Hepatocyte (in vitro differentiated cells): ENCODE results near the gene NRCAM. TPM values are rescaled to one million over a fixed set of nuclear protein-coding genes. Genes with fewer than 3 reads are reported as not detected.
A peak's percentile ranks its signal among the peaks of the same experiment; 100 is the strongest.

Experiments
- DNase-seq: peaks from one replicate; pipeline ENCODE4 v3.0.0-alpha.2; 2016; ENCODE audit warnings: low spot score
- H2AFZ ChIP-seq: fragments of 200-600 bp; sonication (generic); 2 replicates; pipeline ENCODE4 v1.6.0; 2016; ENCODE audit warnings: antibody characterized with exemption, mild to moderate bottlenecking
- H3K27ac ChIP-seq: fragments of 200-600 bp; sonication (generic); 2 replicates; pipeline ENCODE4 v1.5.1; 2016; ENCODE audit warnings: mild to moderate bottlenecking
- H3K27me3 ChIP-seq: fragments of 200-600 bp; sonication (generic); 2 replicates; pipeline ENCODE4 v1.6.1; 2016
- H3K36me3 ChIP-seq: fragments of 200-600 bp; sonication (generic); replicated peaks from 2 replicates; pipeline ENCODE4 v1.5.1; 2016; ENCODE audit warnings: low read depth; ENCODE audit not compliant: insufficient read depth
- H3K4me1 ChIP-seq: fragments of 200-600 bp; sonication (generic); 2 replicates; pipeline ENCODE4 v1.5.1; 2016; ENCODE audit warnings: mild to moderate bottlenecking, moderate library complexity; ENCODE audit not compliant: insufficient read depth
- H3K4me2 ChIP-seq: fragments of 200-600 bp; sonication (generic); 2 replicates; pipeline ENCODE4 v1.6.0; 2016
- H3K4me3 ChIP-seq: fragments of 200-600 bp; sonication (generic); 2 replicates; pipeline ENCODE4 v1.5.1; 2016; ENCODE audit warnings: mild to moderate bottlenecking
- H3K79me2 ChIP-seq: fragments of 200-600 bp; sonication (generic); 2 replicates; pipeline ENCODE4 v1.6.0; 2017; ENCODE audit warnings: mild to moderate bottlenecking
- H3K9me2 ChIP-seq: fragments of 200-600 bp; sonication (generic); replicated peaks from 2 replicates; pipeline ENCODE4 v1.6.0; 2017; ENCODE audit warnings: mild to moderate bottlenecking; ENCODE audit not compliant: insufficient read depth
- H3K9me3 ChIP-seq: fragments of 200-600 bp; sonication (generic); 2 replicates; pipeline ENCODE4 v1.5.1; 2016; ENCODE audit warnings: low read depth, mild to moderate bottlenecking
- H4K20me1 ChIP-seq: fragments of 200-600 bp; sonication (generic); 2 replicates; pipeline ENCODE4 v1.6.0; 2016; ENCODE audit warnings: mild to moderate bottlenecking; ENCODE audit not compliant: insufficient read depth, poor library complexity, severe bottlenecking
- EZH2 ChIP-seq: fragments of 200-600 bp; sonication (generic); IDR thresholded peaks from 2 replicates; pipeline ENCODE4 v1.6.1; 2016; ENCODE audit warnings: antibody characterized with exemption, mild to moderate bottlenecking, borderline replicate concordance
- EZH2phosphoT487 ChIP-seq: fragments of 200-600 bp; sonication (generic); IDR thresholded peaks from one replicate; pipeline ENCODE4 v1.6.1; 2018; ENCODE audit warnings: antibody characterized with exemption, mild to moderate bottlenecking, low read depth, moderate library complexity; ENCODE audit not compliant: unreplicated experiment, severe bottlenecking
- WGBS: methylation state at CpG from one replicate; pipeline ENCODE4 v1.1.6; 2016; ENCODE audit warnings: low lambda C conversion rate; ENCODE audit errors: missing lambda C conversion rate; 5-methylcytosine and 5-hydroxymethylcytosine counted together
- polyA plus RNA-seq: library from polyadenylated mRNA; unstranded; fragments of >200 nt; fragmentation: Nextera tagmentation; extraction: Ambion mirVana; gene quantifications from 2 replicates; pipeline ENCODE4 v1.2.1, GENCODE V29; 2016
- total RNA-seq: library from RNA; depleted of rRNA; stranded (reverse); fragments of >200 nt; gene quantifications from 2 replicates; pipeline ENCODE4 v1.2.3, GENCODE V29; 2014
- TF ChIP-seq, protein P1 (sequence below): fragments of 200-600 bp; sonication (generic); IDR thresholded peaks from 2 replicates; pipeline ENCODE4 v1.5.1; 2016; ENCODE audit warnings: antibody characterized with exemption, mild to moderate bottlenecking; ENCODE audit not compliant: poor library complexity

NRCAM gene
- total and polyA plus RNA-seq, 2 experiments from 2014 or later = 16.0 to 34.4 TPM

DNA sequence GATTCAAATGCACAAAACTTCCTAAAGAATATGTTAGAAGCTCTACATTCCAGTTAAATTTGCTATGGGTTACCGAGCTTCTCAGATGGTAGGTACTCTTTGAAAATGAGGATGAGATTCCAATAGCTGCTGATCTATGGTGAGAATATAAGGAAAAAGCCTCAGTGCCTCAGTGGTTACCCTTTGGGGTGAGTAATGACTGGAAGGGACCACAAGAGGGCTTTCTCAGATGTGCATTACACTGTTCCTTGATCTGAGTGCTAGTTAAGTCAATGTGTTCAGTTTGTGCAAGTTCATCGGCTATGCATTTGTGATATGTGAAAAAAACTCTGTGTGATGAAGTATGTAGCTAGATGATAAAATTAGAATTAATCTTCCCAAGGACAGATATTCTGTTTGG, 3.5 kb downstream of the NRCAM start:
- TF ChIP-seq, protein P1, sequence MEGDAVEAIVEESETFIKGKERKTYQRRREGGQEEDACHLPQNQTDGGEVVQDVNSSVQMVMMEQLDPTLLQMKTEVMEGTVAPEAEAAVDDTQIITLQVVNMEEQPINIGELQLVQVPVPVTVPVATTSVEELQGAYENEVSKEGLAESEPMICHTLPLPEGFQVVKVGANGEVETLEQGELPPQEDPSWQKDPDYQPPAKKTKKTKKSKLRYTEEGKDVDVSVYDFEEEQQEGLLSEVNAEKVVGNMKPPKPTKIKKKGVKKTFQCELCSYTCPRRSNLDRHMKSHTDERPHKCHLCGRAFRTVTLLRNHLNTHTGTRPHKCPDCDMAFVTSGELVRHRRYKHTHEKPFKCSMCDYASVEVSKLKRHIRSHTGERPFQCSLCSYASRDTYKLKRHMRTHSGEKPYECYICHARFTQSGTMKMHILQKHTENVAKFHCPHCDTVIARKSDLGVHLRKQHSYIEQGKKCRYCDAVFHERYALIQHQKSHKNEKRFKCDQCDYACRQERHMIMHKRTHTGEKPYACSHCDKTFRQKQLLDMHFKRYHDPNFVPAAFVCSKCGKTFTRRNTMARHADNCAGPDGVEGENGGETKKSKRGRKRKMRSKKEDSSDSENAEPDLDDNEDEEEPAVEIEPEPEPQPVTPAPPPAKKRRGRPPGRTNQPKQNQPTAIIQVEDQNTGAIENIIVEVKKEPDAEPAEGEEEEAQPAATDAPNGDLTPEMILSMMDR = peak; percentile 36
- TF ChIP-seq EZH2 = no peak
- no peak for TF ChIP-seq EZH2phosphoT487
- DNase-seq = peak; percentile 25
- Histone ChIP-seq H3K4me2 (no peak overlapping the region), H3K9me2 (no peaks in the 10 kb centered on the region), H2AFZ (no peak overlapping the region), H3K4me3 (no peak overlapping the region), H3K36me3 (no peaks in the 10 kb centered on the region), H3K4me1 (no peaks in the 10 kb centered on the region), H4K20me1 (no peaks in the 10 kb centered on the region), H3K79me2 (peaks cover 34% of the 10 kb centered on the region), H3K27me3 (peaks cover 25% of the 10 kb centered on the region), H3K27ac (no peak overlapping the region), H3K9me3 (no peaks in the 10 kb centered on the region)
- 76% methylated on average over 2 of the region's 2 CpGs for WGBS

DNA sequence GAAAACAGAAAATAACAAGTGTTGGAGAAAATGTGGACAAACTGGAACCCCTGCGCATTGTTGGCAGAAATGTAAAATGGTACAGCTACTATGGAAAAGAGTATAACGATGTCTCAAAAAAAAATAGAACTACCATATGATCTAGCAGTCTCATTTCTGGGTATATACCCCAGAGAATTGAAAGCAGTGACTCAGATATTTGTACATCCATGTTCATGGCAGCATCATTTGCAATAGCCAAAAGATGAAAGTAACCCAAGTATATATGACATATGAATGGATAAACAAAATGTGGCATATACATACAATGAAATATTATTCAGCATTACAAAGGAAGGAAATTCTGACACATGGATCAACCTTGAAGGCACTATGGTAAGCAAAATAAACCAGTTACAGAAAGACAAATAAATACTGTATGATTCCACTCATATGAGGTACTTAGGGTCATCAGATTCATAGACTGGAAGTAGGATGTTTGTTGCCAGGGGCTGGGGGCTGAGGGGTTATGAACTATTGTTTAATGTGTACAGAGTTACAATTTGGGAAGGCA, 4.9 kb downstream of the NRCAM start:
- H3K4me1 ChIP-seq = no peaks in the 10 kb centered on the region
- no peak overlapping the region for H3K4me2 ChIP-seq
- no peak overlapping the region for H3K4me3 ChIP-seq
- H2AFZ ChIP-seq = no peak overlapping the region
- no peak overlapping the region for H3K27ac ChIP-seq
- no peaks in the 10 kb centered on the region for H4K20me1 ChIP-seq
- 95% methylated on average over 2 of the region's 2 CpGs for WGBS
- H3K79me2 ChIP-seq = peaks cover 38% of the 10 kb centered on the region
- no peak for DNase-seq
- TF ChIP-seq EZH2 (no peak), EZH2phosphoT487 (no peak)
- TF ChIP-seq, protein P1 = no peak
- no peaks in the 10 kb centered on the region for H3K9me3 ChIP-seq
- peaks cover 19% of the 10 kb centered on the region for H3K27me3 ChIP-seq
- H3K9me2 ChIP-seq = no peaks in the 10 kb centered on the region
- H3K36me3 ChIP-seq = no peaks in the 10 kb centered on the region

DNA sequence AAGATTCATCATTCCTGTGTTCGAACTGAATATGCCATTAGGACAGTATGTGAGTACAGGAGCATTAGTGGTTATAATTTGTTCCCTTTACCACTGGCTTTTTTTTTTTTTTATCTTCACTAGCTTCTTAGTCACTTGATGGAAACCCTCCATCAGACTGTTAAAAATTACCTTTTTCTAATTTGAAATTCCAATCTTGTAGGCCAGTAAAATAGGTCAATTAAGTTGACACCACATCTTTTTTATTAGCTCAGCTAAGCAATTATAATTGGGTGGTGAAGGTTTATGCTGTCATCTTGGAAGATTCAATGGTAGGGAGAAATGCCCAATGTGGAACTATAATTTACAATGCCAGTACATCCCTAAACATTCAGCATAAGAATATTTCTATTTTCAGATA, 6.1 kb downstream of the NRCAM start:
- no peak overlapping the region for H2AFZ ChIP-seq
- 94% methylated on average over 1 of the region's 1 CpG for WGBS
- H3K4me2 ChIP-seq = no peak overlapping the region
- H3K79me2 ChIP-seq = peaks cover 38% of the 10 kb centered on the region
- H3K4me3 ChIP-seq = no peak overlapping the region
- H4K20me1 ChIP-seq = no peaks in the 10 kb centered on the region
- no peak overlapping the region for H3K27ac ChIP-seq
- no peaks in the 10 kb centered on the region for H3K9me3 ChIP-seq
- TF ChIP-seq EZH2phosphoT487 (no peak), EZH2 (no peak)
- TF ChIP-seq, protein P1 = no peak
- H3K4me1 ChIP-seq = no peaks in the 10 kb centered on the region
- H3K27me3 ChIP-seq = peaks cover 19% of the 10 kb centered on the region
- DNase-seq = no peak
- no peaks in the 10 kb centered on the region for H3K36me3 ChIP-seq
- no peaks in the 10 kb centered on the region for H3K9me2 ChIP-seq

DNA sequence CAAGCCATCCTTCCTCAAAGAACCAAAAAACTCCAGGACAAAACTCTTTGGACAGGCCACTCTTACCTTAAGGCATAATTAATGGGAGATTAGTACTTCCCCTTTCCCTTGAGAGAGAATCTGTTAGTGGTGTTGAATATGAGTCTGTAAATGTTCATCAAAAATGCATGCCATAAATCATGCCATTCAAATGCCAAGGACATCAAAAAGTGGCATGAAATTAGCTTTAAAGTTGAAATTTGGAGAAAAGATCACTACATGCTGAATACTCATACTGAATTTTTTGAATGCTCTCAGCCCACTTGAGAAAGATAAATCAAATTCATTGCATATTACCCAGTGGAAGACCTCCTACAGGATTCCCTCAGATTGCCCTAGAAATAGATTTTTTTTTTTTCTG, 6.7 kb downstream of the NRCAM start:
- Histone ChIP-seq H3K9me2 (no peaks in the 10 kb centered on the region), H3K79me2 (peaks cover 38% of the 10 kb centered on the region), H4K20me1 (no peaks in the 10 kb centered on the region), H2AFZ (no peak overlapping the region), H3K27me3 (peaks cover 19% of the 10 kb centered on the region), H3K4me2 (no peak overlapping the region), H3K36me3 (no peaks in the 10 kb centered on the region), H3K9me3 (no peaks in the 10 kb centered on the region), H3K4me1 (no peaks in the 10 kb centered on the region), H3K4me3 (no peak overlapping the region), H3K27ac (no peak overlapping the region)
- TF ChIP-seq EZH2 = no peak
- TF ChIP-seq, protein P1 = no peak
- no peak for TF ChIP-seq EZH2phosphoT487
- DNase-seq = no peak
